Liver (tissue), 9 donors: Measurements from ENCODE around the gene NDUFAF2. TPM values are rescaled to one million over a fixed set of nuclear protein-coding genes. Genes with fewer than 3 reads are reported as not detected.

ENCODE experiments used
- DNase-seq: peaks from one replicate; pipeline ENCODE4 v3.0.0-alpha.2; 2017; ENCODE audit warnings: low spot score
- H3K27ac ChIP-seq, 2 donors: one replicate each; pipeline ENCODE4 v1.7.0; 2013; ENCODE audit warnings: inconsistent platforms in 2 of 2, low read length in 2 of 2, control low read depth in 1 of 2, low read depth in 1 of 2, mild to moderate bottlenecking in 1 of 2
- H3K27me3 ChIP-seq, 4 donors: one replicate each; pipeline versions ENCODE4 v1.6.1 to v1.7.0; 2013; ENCODE audit warnings: low read length in 3 of 4, inconsistent platforms in 1 of 4, mild to moderate bottlenecking in 1 of 4, moderate library complexity in 1 of 4; ENCODE audit not compliant: control insufficient read depth in 4 of 4, insufficient read depth in 4 of 4
- H3K36me3 ChIP-seq, 4 donors: one replicate each; pipeline versions ENCODE4 v1.6.1 to v1.7.0; 2013; ENCODE audit warnings: low read length in 3 of 4, mild to moderate bottlenecking in 3 of 4, low read depth in 1 of 4, moderate library complexity in 1 of 4; ENCODE audit not compliant: control insufficient read depth in 4 of 4, insufficient read depth in 3 of 4
- H3K4me1 ChIP-seq, 4 donors: one replicate each; pipeline versions ENCODE4 v1.6.1 to v1.7.0; 2013; ENCODE audit warnings: low read length in 3 of 4, mild to moderate bottlenecking in 3 of 4, moderate library complexity in 1 of 4; ENCODE audit not compliant: control insufficient read depth in 4 of 4, insufficient read depth in 4 of 4
- H3K4me3 ChIP-seq, 3 donors: one replicate each; pipeline versions ENCODE4 v1.6.1 to v1.7.0; 2013; ENCODE audit warnings: low read length in 3 of 3, control low read depth in 1 of 3, low read depth in 1 of 3, mild to moderate bottlenecking in 1 of 3
- H3K9ac ChIP-seq, 2 donors: one replicate each; pipeline ENCODE4 v1.7.0; 2013; ENCODE audit warnings: low read length in 2 of 2, mild to moderate bottlenecking in 2 of 2, moderate library complexity in 2 of 2, control low read depth in 1 of 2, low read depth in 1 of 2
- H3K9me3 ChIP-seq, 4 donors: one replicate each; pipeline versions ENCODE4 v1.6.1 to v1.7.0; 2013; ENCODE audit warnings: low read length in 3 of 4; ENCODE audit not compliant: control insufficient read depth in 4 of 4
- EGR1 ChIP-seq, 2 donors: IDR thresholded peaks; 2 replicates each; pipeline ENCODE4 v1.6.1; 2016 to 2018; ENCODE audit warnings: antibody characterized with exemption in 2 of 2, low read depth in 2 of 2
- FOXA1 ChIP-seq: IDR thresholded peaks from 2 replicates; pipeline ENCODE4 v1.6.1; 2016; ENCODE audit warnings: antibody characterized with exemption
- FOXA2 ChIP-seq: IDR thresholded peaks from 2 replicates; pipeline ENCODE4 v1.6.1; 2016; ENCODE audit warnings: antibody characterized with exemption
- NR2F2 ChIP-seq: IDR thresholded peaks from 2 replicates; pipeline ENCODE4 v1.6.1; 2016; ENCODE audit warnings: antibody characterized with exemption
- RXRA ChIP-seq, 2 donors: IDR thresholded peaks; 2 replicates each; pipeline ENCODE4 v1.6.1; 2017 to 2018; ENCODE audit warnings: antibody characterized with exemption in 2 of 2, mild to moderate bottlenecking in 1 of 2
- TAF1 ChIP-seq: conservative IDR thresholded peaks from 2 replicates; pipeline ENCODE4 v1.6.1; 2016; ENCODE audit warnings: antibody characterized with exemption, mild to moderate bottlenecking
- WGBS: extraction: QIAGEN DNeasy Blood & Tissue Kit; methylation state at CpG from one replicate; pipeline ENCODE4 v1.1.7; 2013; 5-methylcytosine and 5-hydroxymethylcytosine counted together
- polyA plus RNA-seq, 2 donors: library from polyadenylated mRNA; stranded (reverse) in 1 of 2; unstranded in 1 of 2; fragments of 200-250 nt in 1 of 2; fragments of >200 nt in 1 of 2; fragmentation: Nextera tagmentation in 1 of 2; extraction: Ambion mirVana in 1 of 2; gene quantifications; one replicate each; pipeline versions ENCODE4 v1.2.1 to v1.2.3, GENCODE V29; 2013 to 2015
- total RNA-seq, 2 donors: library from RNA; depleted of rRNA; stranded (reverse); fragments of >200 nt; gene quantifications; one replicate each; pipeline ENCODE4 v1.2.3, GENCODE V29; 2014
- TF ChIP-seq, protein P1 (sequence below): IDR thresholded peaks from 2 replicates; pipeline ENCODE4 v1.6.1; 2016; ENCODE audit warnings: antibody characterized with exemption
- TF ChIP-seq, protein P2 (sequence below): fragments of 150-350 bp; IDR thresholded peaks from 2 replicates; pipeline ENCODE4 v1.5.1; 2017; ENCODE audit warnings: improper control_type of control experiment, low read depth, low read length; ENCODE audit not compliant: missing input control
- TF ChIP-seq, protein P3 (sequence below): IDR thresholded peaks from 2 replicates; pipeline ENCODE4 v1.6.1; 2016; ENCODE audit warnings: antibody characterized with exemption
- donor health status: healthy.
- donor health status: healthy.
- donor health status: healthy.
- donor health status: healthy.
- donor health status: healthy.

NDUFAF2 gene
- total and polyA plus RNA-seq, 4 donors = 4.3 to 21.3 (median 12.5) TPM

DNA sequence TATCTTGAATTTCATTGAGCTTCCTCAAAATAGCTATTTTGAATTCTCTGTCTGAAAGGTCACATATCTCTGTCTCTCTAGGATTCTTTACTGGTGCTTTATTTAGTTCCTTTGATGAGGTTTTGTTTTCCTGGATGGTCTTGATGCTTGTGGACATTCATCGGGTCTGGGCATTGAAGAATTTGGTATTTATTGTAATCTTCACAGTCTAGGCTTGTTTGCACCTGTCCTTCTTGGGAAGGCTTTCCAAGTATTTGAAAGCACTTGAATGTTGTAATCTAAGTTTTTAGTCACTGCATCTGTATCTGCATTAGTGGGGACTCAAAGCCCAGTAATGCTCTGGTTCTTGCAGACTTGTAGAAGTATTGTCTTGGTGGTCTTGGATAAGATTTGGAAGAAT, 169.4 kb downstream of the NDUFAF2 start (continued):
- TF ChIP-seq, protein P1, sequence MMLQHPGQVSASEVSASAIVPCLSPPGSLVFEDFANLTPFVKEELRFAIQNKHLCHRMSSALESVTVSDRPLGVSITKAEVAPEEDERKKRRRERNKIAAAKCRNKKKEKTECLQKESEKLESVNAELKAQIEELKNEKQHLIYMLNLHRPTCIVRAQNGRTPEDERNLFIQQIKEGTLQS = no peak
- TF ChIP-seq EGR1 (IDR thresholded peaks at IDR 0.05; ENCODE audit: low read depth in 2 of 2) = no peak
- no peak for TF ChIP-seq NR2F2

DNA sequence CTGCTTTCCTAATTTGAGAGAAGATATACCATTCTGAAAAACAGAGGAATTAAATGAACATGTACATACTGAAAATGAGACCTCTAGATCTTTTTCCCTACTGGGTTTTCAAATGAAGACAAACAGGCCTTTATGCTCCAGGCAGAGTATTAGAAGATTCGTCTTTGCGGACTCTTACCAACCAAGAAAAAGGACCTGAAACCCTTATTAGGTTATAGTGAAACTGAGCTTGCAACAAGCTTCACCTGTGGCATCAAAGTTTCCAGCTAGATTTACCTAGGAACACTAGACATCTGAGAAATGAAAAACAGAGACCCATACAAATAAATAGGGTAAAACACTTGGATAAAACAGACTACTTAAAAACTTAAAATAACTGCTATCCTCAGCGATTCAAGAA, 171.0 kb downstream of the NDUFAF2 start:
- DNase-seq = no peak
- H3K4me1 ChIP-seq = no peaks in the 10 kb centered on the region
- WGBS = 97% methylated on average over 3 of the region's 3 CpGs
- no peaks in the 10 kb centered on the region for H3K9me3 ChIP-seq
- TF ChIP-seq, protein P1 = no peak
- TF ChIP-seq, protein P2, sequence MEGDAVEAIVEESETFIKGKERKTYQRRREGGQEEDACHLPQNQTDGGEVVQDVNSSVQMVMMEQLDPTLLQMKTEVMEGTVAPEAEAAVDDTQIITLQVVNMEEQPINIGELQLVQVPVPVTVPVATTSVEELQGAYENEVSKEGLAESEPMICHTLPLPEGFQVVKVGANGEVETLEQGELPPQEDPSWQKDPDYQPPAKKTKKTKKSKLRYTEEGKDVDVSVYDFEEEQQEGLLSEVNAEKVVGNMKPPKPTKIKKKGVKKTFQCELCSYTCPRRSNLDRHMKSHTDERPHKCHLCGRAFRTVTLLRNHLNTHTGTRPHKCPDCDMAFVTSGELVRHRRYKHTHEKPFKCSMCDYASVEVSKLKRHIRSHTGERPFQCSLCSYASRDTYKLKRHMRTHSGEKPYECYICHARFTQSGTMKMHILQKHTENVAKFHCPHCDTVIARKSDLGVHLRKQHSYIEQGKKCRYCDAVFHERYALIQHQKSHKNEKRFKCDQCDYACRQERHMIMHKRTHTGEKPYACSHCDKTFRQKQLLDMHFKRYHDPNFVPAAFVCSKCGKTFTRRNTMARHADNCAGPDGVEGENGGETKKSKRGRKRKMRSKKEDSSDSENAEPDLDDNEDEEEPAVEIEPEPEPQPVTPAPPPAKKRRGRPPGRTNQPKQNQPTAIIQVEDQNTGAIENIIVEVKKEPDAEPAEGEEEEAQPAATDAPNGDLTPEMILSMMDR = no peak
- no peak for TF ChIP-seq FOXA2
- no peak for TF ChIP-seq TAF1
- TF ChIP-seq, protein P3, sequence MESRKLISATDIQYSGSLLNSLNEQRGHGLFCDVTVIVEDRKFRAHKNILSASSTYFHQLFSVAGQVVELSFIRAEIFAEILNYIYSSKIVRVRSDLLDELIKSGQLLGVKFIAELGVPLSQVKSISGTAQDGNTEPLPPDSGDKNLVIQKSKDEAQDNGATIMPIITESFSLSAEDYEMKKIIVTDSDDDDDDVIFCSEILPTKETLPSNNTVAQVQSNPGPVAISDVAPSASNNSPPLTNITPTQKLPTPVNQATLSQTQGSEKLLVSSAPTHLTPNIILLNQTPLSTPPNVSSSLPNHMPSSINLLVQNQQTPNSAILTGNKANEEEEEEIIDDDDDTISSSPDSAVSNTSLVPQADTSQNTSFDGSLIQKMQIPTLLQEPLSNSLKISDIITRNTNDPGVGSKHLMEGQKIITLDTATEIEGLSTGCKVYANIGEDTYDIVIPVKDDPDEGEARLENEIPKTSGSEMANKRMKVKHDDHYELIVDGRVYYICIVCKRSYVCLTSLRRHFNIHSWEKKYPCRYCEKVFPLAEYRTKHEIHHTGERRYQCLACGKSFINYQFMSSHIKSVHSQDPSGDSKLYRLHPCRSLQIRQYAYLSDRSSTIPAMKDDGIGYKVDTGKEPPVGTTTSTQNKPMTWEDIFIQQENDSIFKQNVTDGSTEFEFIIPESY = no peak
- TF ChIP-seq NR2F2 = no peak
- TF ChIP-seq RXRA (IDR thresholded peaks at IDR 0.05) = no peak
- no peaks in the 10 kb centered on the region for H3K36me3 ChIP-seq
- no peaks in the 10 kb centered on the region for H3K27me3 ChIP-seq
- H3K4me3 ChIP-seq = no peak overlapping the region
- H3K9ac ChIP-seq = no peak overlapping the region
- no peak overlapping the region for H3K27ac ChIP-seq

DNA sequence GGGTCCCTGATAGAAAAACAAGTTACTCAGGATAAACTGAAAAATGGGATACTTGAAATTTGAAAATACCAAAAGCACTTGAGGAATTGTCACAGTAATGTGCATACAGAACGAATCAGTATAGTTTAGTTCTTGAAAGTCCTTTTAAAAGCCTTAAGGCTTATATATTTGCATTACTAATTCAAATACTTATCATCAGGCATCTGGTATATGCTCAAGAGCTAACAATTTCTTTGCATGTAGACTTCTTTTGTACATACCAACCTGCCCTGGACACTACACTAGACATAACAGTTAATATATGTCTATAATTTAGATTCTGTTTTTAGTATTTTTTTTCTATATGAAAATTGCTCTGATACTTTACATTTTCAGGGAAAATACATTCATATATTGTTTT, 174.1 kb downstream of the NDUFAF2 start:
- Histone ChIP-seq H3K9ac (no peak overlapping the region), H3K27ac (no peak overlapping the region), H3K4me3 (no peak overlapping the region), H3K9me3 (no peaks in the 10 kb centered on the region), H3K36me3 (no peaks in the 10 kb centered on the region), H3K27me3 (no peaks in the 10 kb centered on the region), H3K4me1 (no peaks in the 10 kb centered on the region)
- no peak for DNase-seq
- TF ChIP-seq TAF1 (no peak), FOXA1 (no peak)
- TF ChIP-seq, protein P3 = no peak
- 93% methylated on average over 1 of the region's 1 CpG for WGBS
